NOMO-1 treated with DMSO at 0.1 percent for 48 hours (cell line): ENCODE data around the gene GLT8D2.
A peak's percentile ranks its signal among the peaks of the same experiment; 100 is the strongest.

Experiments
- DNase-seq: peaks from one replicate; lab custom pipeline; 2025; ENCODE audit not compliant: unreplicated experiment; lab: John Stamatoyannopoulos, UW

GLT8D2 gene

GRCh38 chr12:104049903-104050356 is at the start of gene GLT8D2:
Gene GLT8D2 (minus strand): TSS chr12:104050187. CDS start chr12:104019648, 30,539 bp downstream.
- DNase-seq: no peak

GRCh38 chr12:104097954-104098353 is 48.0 kb upstream of the GLT8D2 start:
- no peak for DNase-seq

- DNase-seq: no peak
Measured at GRCh38 chr12:104095289-104095688, 45.3 kb upstream of the GLT8D2 start.

GRCh38 chr12:104094284-104094683 is 44.3 kb upstream of the GLT8D2 start:
- DNase-seq: no peak

GRCh38 chr12:104091136-104091535 is 41.1 kb upstream of the GLT8D2 start:
- DNase-seq: no peak

GRCh38 chr12:104090685-104091084 is 40.7 kb upstream of the GLT8D2 start:
- DNase-seq: no peak

GRCh38 chr12:104083769-104084475 is 33.9 kb upstream of the GLT8D2 start:
- no peak for DNase-seq

GRCh38 chr12:104080764-104081163 is 30.8 kb upstream of the GLT8D2 start:
- no peak for DNase-seq

- no peak for DNase-seq
Measured at GRCh38 chr12:104079024-104079423, 29.0 kb upstream of the GLT8D2 start.

GRCh38 chr12:104073699-104074098 is 23.7 kb upstream of the GLT8D2 start:
- no peak for DNase-seq

GRCh38 chr12:104072099-104072498 is 22.1 kb upstream of the GLT8D2 start:
- no peak for DNase-seq

GRCh38 chr12:104064842-104065427 is 14.9 kb upstream of the GLT8D2 start:
- no peak for DNase-seq

- peak; percentile 77 for DNase-seq
Measured at GRCh38 chr12:104064031-104064841, 14.2 kb upstream of the GLT8D2 start, which contains the start of gene HCFC2. Gene HCFC2 (plus strand): TSS chr12:104064531. CDS start chr12:104064561, 30 bp downstream.

GRCh38 chr12:104063712-104064030 is 13.7 kb upstream of the GLT8D2 start:
- no peak for DNase-seq

GRCh38 chr12:104060791-104061190 is 10.8 kb upstream of the GLT8D2 start:
- DNase-seq: no peak

- DNase-seq: peak; percentile 20
Measured at GRCh38 chr12:104059963-104060362, 10.0 kb upstream of the GLT8D2 start.

- DNase-seq: no peak
Measured at GRCh38 chr12:104058802-104059201, 8.8 kb upstream of the GLT8D2 start.

GRCh38 chr12:104057771-104058197 is 7.8 kb upstream of the GLT8D2 start:
- DNase-seq: peak; percentile 22

- DNase-seq: no peak
Measured at GRCh38 chr12:104056419-104056972, 6.5 kb upstream of the GLT8D2 start.

- DNase-seq: no peak
Measured at GRCh38 chr12:104055686-104056388, 5.8 kb upstream of the GLT8D2 start.
